Neural progenitor cell (in vitro differentiated cells): Measurements from ENCODE around the gene PDIA6. TPM values are rescaled to one million over a fixed set of nuclear protein-coding genes. Genes with fewer than 3 reads are reported as not detected.
A peak's percentile ranks its signal among the peaks of the same experiment; 100 is the strongest.

Experiments used
- DNase-seq: peaks from one replicate; pipeline ENCODE4 v3.0.0-alpha.2; 2016; ENCODE audit warnings: low spot score
- H2AFZ ChIP-seq: fragments of 200-600 bp; sonication (generic); replicated peaks from 2 replicates; pipeline ENCODE4 v1.6.1; 2016; ENCODE audit warnings: antibody characterized with exemption
- H3F3A ChIP-seq: fragments of 200-600 bp; sonication (generic); 2 replicates; pipeline ENCODE4 v1.6.1; 2016; ENCODE audit warnings: antibody characterized with exemption, low read depth
- H3K27ac ChIP-seq: fragments of 200-600 bp; sonication (generic); 2 replicates; pipeline ENCODE4 v1.5.1; 2016; ENCODE audit warnings: mild to moderate bottlenecking
- H3K27me3 ChIP-seq: fragments of 200-600 bp; sonication (generic); 2 replicates; pipeline ENCODE4 v1.6.1; 2016; ENCODE audit warnings: mild to moderate bottlenecking, moderate library complexity
- H3K36me3 ChIP-seq: fragments of 200-600 bp; sonication (generic); 2 replicates; pipeline ENCODE4 v1.5.1; 2016
- H3K4me1 ChIP-seq: fragments of 200-600 bp; sonication (generic); 2 replicates; pipeline ENCODE4 v1.6.1; 2016; ENCODE audit warnings: mixed run types
- H3K4me2 ChIP-seq: fragments of 200-600 bp; sonication (generic); 2 replicates; pipeline ENCODE4 v1.6.1; 2016
- H3K4me3 ChIP-seq: fragments of 200-600 bp; sonication (generic); 2 replicates; pipeline ENCODE4 v1.5.1; 2016
- H3K79me2 ChIP-seq: fragments of 200-600 bp; sonication (generic); 2 replicates; pipeline ENCODE4 v1.6.1; 2016; ENCODE audit warnings: low read depth
- H3K9ac ChIP-seq: fragments of 200-600 bp; sonication (generic); 2 replicates; pipeline ENCODE4 v1.6.1; 2016
- H3K9me3 ChIP-seq: fragments of 200-600 bp; sonication (generic); 2 replicates; pipeline ENCODE4 v1.5.1; 2016; ENCODE audit warnings: low read depth
- H4K20me1 ChIP-seq: fragments of 200-600 bp; sonication (generic); 2 replicates; pipeline ENCODE4 v1.6.1; 2016; ENCODE audit warnings: low read depth
- H3K27ac Mint-ChIP-seq: 3 replicates; pipeline ENCODE4 v1.8.0; 2021; ENCODE audit warnings: mixed read lengths
- H3K27me3 Mint-ChIP-seq: 2 replicates; pipeline ENCODE4 v1.8.0; 2022; ENCODE audit warnings: low read depth, mild to moderate bottlenecking, inconsistent platforms, moderate library complexity, mixed read lengths; ENCODE audit not compliant: insufficient read depth
- H3K36me3 Mint-ChIP-seq: 3 replicates; pipeline ENCODE4 v1.8.0; 2021; ENCODE audit warnings: mixed read lengths
- H3K4me1 Mint-ChIP-seq: 3 replicates; pipeline ENCODE4 v1.8.0; 2021; ENCODE audit warnings: mixed read lengths
- H3K4me3 Mint-ChIP-seq: 3 replicates; pipeline ENCODE4 v1.8.0; 2021; ENCODE audit warnings: mild to moderate bottlenecking, moderate library complexity, mixed read lengths
- H3K9me3 Mint-ChIP-seq: 3 replicates; pipeline ENCODE4 v1.8.0; 2020; ENCODE audit warnings: mixed read lengths
- EZH2 ChIP-seq: fragments of 200-600 bp; sonication (generic); IDR thresholded peaks from 2 replicates; pipeline ENCODE4 v1.6.1; 2017; ENCODE audit warnings: antibody characterized with exemption, mild to moderate bottlenecking, moderate library complexity
- EZH2phosphoT487 ChIP-seq: fragments of 200-600 bp; sonication (generic); IDR thresholded peaks from 2 replicates; pipeline ENCODE4 v1.6.1; 2017; ENCODE audit warnings: antibody characterized with exemption
- total RNA-seq: library from RNA; depleted of rRNA; stranded (reverse); fragments of >200 nt; gene quantifications from 2 replicates; pipeline ENCODE4 v1.2.3, GENCODE V29; 2015; ENCODE audit warnings: low replicate concordance
- TF ChIP-seq, protein P1 (sequence below): fragments of 200-600 bp; sonication (generic); IDR thresholded peaks from 2 replicates; pipeline ENCODE4 v1.5.1; 2017; ENCODE audit warnings: antibody characterized with exemption, mild to moderate bottlenecking

The PDIA6 gene
- total RNA-seq, 1 donor from 2014 or later, result 381 TPM

DNA sequence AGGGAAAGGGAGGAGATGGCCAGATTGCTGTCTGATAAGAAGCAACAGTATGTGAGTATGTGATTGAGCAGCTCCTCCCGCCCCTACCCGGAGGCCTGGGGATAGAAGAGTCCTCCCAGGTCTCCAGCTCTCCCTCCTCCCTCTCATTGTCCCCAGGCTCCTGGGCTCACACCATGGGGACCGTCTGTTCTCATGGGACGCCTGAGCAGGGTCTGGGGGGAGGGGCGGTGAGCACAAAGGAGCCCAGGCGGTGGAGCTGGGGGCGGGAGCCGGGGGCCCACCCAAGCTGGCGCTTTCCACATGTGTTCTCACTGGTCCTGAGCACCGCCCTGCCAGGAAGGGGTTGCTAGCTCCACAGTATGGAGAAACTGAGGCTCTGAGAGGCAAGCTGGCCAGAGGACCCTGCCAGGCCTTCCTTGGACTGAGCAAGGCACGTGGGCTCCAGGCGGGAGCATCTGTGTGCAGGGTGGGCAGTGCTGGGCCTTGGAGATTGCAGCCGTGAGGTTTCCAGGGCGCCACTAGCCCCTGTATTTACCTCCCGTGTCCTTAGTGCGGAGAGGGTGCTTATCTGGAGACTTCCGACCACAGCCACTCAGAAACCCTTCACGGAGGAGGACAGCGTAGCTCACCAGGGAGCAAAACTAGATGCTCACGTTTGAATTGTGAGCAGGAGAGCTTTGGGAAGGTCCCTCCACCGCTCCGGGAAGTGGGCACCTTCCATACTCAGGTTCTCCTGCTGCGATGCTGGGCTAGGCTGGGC, 37.4 kb downstream of the PDIA6 start:
- H3K27ac ChIP-seq, result no peak overlapping the region
- no peaks in the 10 kb centered on the region for H3K79me2 ChIP-seq
- Mint-ChIP-seq H3K36me3 (peaks cover 5% of the 10 kb centered on the region), H3K27ac (peak overlapping the region; percentile 79), H3K4me1 (peaks cover 9% of the 10 kb centered on the region), H3K27me3 (peaks cover 7% of the 10 kb centered on the region), H3K4me3 (no peak overlapping the region), H3K9me3 (no peaks in the 10 kb centered on the region)
- no peaks in the 10 kb centered on the region for H3K36me3 ChIP-seq
- H2AFZ ChIP-seq, result no peak overlapping the region
- H4K20me1 ChIP-seq, result no peaks in the 10 kb centered on the region
- DNase-seq, result peak; percentile 39
- H3K27me3 ChIP-seq, result no peaks in the 10 kb centered on the region
- no peak overlapping the region for H3K9ac ChIP-seq
- TF ChIP-seq EZH2phosphoT487 (no peak), EZH2 (no peak)
- H3K9me3 ChIP-seq, result no peaks in the 10 kb centered on the region
- no peak overlapping the region for H3K4me2 ChIP-seq
- H3K4me1 ChIP-seq, result peaks cover 10% of the 10 kb centered on the region
- no peak overlapping the region for H3K4me3 ChIP-seq
- H3F3A ChIP-seq, result no peaks in the 10 kb centered on the region

DNA sequence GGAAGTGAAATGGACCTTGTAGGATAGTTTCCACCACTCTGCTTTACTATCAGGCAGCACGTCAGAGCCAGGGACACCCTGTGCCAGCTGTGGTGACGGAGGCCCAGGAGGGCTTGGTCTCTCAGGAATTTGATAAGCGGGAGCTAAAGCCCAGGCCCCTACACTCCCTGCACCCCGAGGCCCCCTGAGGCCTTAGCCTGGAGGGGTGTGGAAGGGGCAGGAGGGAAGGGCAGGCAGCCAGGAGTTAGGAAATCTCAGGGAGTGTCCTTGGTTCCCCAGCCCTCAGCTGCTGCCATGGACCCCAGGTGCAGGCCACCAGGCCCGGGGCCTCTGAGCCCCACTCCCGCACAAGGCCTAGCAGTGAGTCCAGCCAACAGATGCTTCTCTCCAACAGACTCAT, 38.2 kb downstream of the PDIA6 start:
- H2AFZ ChIP-seq, result no peak overlapping the region
- peaks cover 1% of the 10 kb centered on the region for H3K36me3 Mint-ChIP-seq
- peak overlapping the region; percentile 60 for H3K27ac ChIP-seq
- no peaks in the 10 kb centered on the region for H3K27me3 ChIP-seq
- H3K4me3 ChIP-seq, result no peak overlapping the region
- H3K27ac Mint-ChIP-seq, result peak overlapping the region; percentile 79
- peaks cover 9% of the 10 kb centered on the region for H3K4me1 Mint-ChIP-seq
- peaks cover 7% of the 10 kb centered on the region for H3K27me3 Mint-ChIP-seq
- no peaks in the 10 kb centered on the region for H3K36me3 ChIP-seq
- no peaks in the 10 kb centered on the region for H3K9me3 Mint-ChIP-seq
- H3F3A ChIP-seq, result no peaks in the 10 kb centered on the region
- peaks cover 10% of the 10 kb centered on the region for H3K4me1 ChIP-seq
- no peak overlapping the region for H3K4me2 ChIP-seq
- H3K9me3 ChIP-seq, result no peaks in the 10 kb centered on the region
- TF ChIP-seq EZH2 (no peak), EZH2phosphoT487 (no peak)
- TF ChIP-seq, protein P1, sequence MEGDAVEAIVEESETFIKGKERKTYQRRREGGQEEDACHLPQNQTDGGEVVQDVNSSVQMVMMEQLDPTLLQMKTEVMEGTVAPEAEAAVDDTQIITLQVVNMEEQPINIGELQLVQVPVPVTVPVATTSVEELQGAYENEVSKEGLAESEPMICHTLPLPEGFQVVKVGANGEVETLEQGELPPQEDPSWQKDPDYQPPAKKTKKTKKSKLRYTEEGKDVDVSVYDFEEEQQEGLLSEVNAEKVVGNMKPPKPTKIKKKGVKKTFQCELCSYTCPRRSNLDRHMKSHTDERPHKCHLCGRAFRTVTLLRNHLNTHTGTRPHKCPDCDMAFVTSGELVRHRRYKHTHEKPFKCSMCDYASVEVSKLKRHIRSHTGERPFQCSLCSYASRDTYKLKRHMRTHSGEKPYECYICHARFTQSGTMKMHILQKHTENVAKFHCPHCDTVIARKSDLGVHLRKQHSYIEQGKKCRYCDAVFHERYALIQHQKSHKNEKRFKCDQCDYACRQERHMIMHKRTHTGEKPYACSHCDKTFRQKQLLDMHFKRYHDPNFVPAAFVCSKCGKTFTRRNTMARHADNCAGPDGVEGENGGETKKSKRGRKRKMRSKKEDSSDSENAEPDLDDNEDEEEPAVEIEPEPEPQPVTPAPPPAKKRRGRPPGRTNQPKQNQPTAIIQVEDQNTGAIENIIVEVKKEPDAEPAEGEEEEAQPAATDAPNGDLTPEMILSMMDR, result no peak
- H3K4me3 Mint-ChIP-seq, result no peak overlapping the region
- no peaks in the 10 kb centered on the region for H3K79me2 ChIP-seq
- no peak overlapping the region for H3K9ac ChIP-seq
- DNase-seq, result no peak
- H4K20me1 ChIP-seq, result no peaks in the 10 kb centered on the region

DNA sequence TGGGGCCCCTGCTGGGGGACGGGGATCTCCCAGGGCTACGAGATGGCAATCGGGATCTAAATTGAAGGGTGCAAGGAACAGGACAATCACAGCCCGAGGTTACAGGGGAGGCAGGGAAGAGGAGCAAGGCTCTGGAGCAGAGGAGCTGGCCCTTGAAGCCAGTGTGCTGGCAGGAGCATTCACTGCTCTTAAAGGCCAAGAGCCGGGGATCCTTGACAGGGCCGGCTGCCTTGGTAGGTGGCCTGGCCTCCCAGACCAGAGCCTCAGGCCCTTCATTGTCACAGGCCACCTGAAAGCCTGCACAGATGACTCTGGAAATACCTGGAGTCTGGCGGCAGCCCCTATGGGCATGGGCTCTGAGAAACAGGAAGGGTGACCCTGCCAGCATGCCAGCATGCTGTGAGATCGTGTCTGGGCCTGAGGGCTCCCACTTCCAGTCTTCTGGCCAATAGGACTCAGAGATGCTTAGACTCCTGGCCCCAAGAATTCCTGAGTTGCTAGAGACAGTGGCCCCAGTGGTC, 38.7 kb downstream of the PDIA6 start:
- no peak for DNase-seq
- Mint-ChIP-seq H3K4me3 (no peak overlapping the region), H3K4me1 (peaks cover 9% of the 10 kb centered on the region), H3K36me3 (peaks cover 1% of the 10 kb centered on the region), H3K9me3 (no peaks in the 10 kb centered on the region), H3K27me3 (peaks cover 7% of the 10 kb centered on the region), H3K27ac (no peak overlapping the region)
- H2AFZ ChIP-seq, result no peak overlapping the region
- no peaks in the 10 kb centered on the region for H3F3A ChIP-seq
- peaks cover 10% of the 10 kb centered on the region for H3K4me1 ChIP-seq
- H3K9me3 ChIP-seq, result no peaks in the 10 kb centered on the region
- no peaks in the 10 kb centered on the region for H3K36me3 ChIP-seq
- peak overlapping the region; percentile 60 for H3K27ac ChIP-seq
- H3K4me3 ChIP-seq, result no peak overlapping the region
- no peaks in the 10 kb centered on the region for H3K27me3 ChIP-seq
- H3K9ac ChIP-seq, result no peak overlapping the region
- H3K4me2 ChIP-seq, result no peak overlapping the region
- H4K20me1 ChIP-seq, result no peaks in the 10 kb centered on the region
- H3K79me2 ChIP-seq, result no peaks in the 10 kb centered on the region
- TF ChIP-seq EZH2 (no peak), EZH2phosphoT487 (no peak)
- TF ChIP-seq, protein P1, result no peak

DNA sequence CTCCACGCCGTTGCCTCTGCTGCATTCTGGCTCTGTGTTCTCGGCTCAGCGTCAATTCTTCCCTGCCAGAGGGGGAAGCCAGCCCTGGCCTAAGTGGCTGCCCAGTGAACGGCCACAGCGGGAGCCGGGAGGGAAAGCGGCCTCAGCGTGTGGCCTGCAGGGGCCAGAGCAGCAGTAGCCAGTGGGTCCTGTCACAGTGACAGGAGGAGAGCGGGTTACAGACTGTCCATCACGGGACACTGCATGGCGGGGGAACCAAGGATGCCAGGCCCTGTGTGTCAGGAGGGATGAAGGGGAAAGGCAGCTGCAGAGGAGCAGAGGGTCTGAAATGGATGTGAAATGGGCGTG, 39.7 kb downstream of the PDIA6 start:
- peaks cover 1% of the 10 kb centered on the region for H3K36me3 Mint-ChIP-seq
- peaks cover 7% of the 10 kb centered on the region for H3K27me3 Mint-ChIP-seq
- H3K9me3 Mint-ChIP-seq, result no peaks in the 10 kb centered on the region
- H2AFZ ChIP-seq, result no peak overlapping the region
- H3K9ac ChIP-seq, result no peak overlapping the region
- no peaks in the 10 kb centered on the region for H3K36me3 ChIP-seq
- no peaks in the 10 kb centered on the region for H3K27me3 ChIP-seq
- no peaks in the 10 kb centered on the region for H3K79me2 ChIP-seq
- peaks cover 10% of the 10 kb centered on the region for H3K4me1 Mint-ChIP-seq
- H3K4me3 ChIP-seq, result no peak overlapping the region
- H4K20me1 ChIP-seq, result no peaks in the 10 kb centered on the region
- no peak overlapping the region for H3K4me2 ChIP-seq
- H3F3A ChIP-seq, result no peaks in the 10 kb centered on the region
- TF ChIP-seq EZH2, result no peak
- TF ChIP-seq, protein P1, result no peak
- no peak for TF ChIP-seq EZH2phosphoT487
- no peak overlapping the region for H3K27ac ChIP-seq
- H3K4me3 Mint-ChIP-seq, result no peak overlapping the region
- H3K4me1 ChIP-seq, result peaks cover 14% of the 10 kb centered on the region
- H3K27ac Mint-ChIP-seq, result peak overlapping the region; percentile 66
- no peaks in the 10 kb centered on the region for H3K9me3 ChIP-seq
- no peak for DNase-seq
